Right ventricle myocardium inferior (tissue), 1 donor: ENCODE results near the gene ATXN3L. TPM values are rescaled to one million over a fixed set of nuclear protein-coding genes. Genes with fewer than 3 reads are reported as not detected.
"Not testable (repeated sequence)": the region's sequence is repeated elsewhere in the genome, so short reads cannot be mapped to it uniquely, and the experiment has no call there.

Experiments used
- ATAC-seq: fragments of 200-7000 bp; cut with Tn5 transposase; one replicate; pipeline ENCODE4 v1.9.1; 2020; ENCODE audit warnings: mild to moderate bottlenecking, moderate library complexity
- DNase-seq: peaks from one replicate; pipeline ENCODE4 v3.0.0; 2021; ENCODE audit errors: missing footprints
- intact Hi-C: fragments of 100-400 bp; cut with DNase I; formaldehyde crosslinking; loops from one replicate; pipeline ENCODE4 v1.11.0; 2022
- total RNA-seq: library from RNA; stranded (reverse); fragmentation: NEBNext Ultra II Directional; extraction: Animal tissue kit (Norgen Biotek cat#: 25700); gene quantifications from one replicate; pipeline ENCODE4 v1.2.1, GENCODE V29; 2021
- donor health status: DM: no; HTN: yes; CAD: no; lungs with severe emphysema.

Gene ATXN3L
- total RNA-seq, 1 donor from 2014 or later, result not detected

DNA sequence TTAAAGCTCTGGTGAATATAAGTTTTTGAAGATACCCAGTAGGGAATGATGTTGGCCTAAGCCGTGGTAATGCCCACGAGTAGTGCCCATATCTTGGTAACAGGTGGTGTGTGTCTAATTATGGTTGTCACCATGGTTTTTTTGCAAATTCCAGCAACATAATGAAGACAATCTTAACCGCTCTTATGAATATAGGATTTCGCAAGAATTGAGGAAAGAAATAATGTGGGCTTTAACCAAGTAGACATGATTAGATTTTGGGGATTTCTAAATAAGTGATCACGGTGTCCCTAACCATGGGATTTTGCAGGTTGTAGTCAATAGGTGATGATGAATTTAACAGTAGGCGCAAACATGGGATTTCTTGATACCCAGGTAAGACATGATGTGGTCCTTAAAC lies 2.5 kb downstream of the ATXN3L start:
- DNase-seq (no peak), ATAC-seq (no peak)
- intact Hi-C loops, result no loop called here

DNA sequence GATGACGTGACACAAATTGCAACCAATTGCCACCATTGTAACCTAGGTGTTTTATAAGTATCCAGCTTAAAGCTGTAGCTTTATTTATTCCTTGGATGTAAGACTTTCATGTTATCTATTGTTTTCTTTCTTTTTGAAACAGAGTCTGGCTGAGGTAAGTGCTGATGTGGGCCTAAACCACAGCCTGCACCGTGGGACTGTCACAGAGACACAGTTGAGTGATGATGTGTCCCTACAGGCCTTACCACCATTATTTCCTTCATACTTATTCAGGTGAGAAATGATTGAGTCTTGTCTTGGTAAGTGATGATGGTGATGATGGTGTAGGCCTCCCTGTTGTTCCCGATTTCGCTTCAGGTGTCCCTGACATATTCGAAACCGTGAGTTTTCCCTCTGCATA lies 8.3 kb downstream of the ATXN3L start:
- intact Hi-C loops, result no loop called here
- DNase-seq (no peak), ATAC-seq (no peak)

DNA sequence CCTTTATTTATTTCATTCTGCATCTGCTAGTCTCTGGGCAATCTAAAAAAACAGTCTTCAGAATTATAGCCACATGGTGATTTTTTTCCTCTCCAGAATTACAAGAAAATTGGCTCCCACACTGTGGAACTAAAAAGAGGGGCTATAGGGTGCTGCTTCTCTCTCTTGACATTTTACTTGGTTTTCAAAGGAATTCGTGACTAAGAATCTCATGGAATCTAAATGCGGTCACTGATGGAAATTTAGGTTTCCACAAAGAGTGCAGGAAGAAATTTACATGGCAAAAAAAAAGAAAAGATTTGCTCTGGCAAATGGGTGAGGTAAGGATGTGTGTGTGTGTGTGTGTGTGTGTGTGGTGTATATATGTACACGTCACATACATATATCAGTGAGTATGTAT lies 10.2 kb downstream of the ATXN3L start:
- intact Hi-C loops, result no loop called here
- ATAC-seq (no peak), DNase-seq (no peak)

- intact Hi-C loops, result no loop called here
- ATAC-seq, result no peak
- DNase-seq, result no peak
Observed at GRCh38 chrX:13307041-13307440, 12.8 kb downstream of the ATXN3L start.

DNA sequence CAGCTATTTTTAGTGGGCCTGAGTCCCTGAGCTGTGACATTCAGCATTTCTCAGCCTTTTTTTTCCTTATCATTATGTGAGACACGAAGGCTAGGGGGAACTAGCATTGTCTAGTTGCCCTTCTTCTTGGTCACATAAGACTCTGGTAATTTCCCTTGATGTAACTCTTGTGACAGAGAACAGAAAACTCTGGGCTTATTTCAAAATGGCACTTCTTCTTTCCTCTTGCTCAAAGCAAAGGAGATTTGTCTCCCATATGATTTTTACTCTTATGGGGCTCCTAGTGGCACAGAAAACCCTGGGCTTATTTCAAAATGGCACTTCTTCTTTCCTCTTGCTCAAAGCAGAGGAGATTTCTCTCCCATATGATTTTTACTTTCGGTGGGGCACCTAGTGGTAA lies 14.7 kb downstream of the ATXN3L start:
- no peak for DNase-seq
- intact Hi-C loops, result no loop called here

GRCh38 chrX:13304052-13304451 lies 15.8 kb downstream of the ATXN3L start:
- no peak for DNase-seq
- ATAC-seq, result no peak
- intact Hi-C loops, result no loop called here

More for the DNA sequence above, 14.7 kb downstream of the ATXN3L start:
- ATAC-seq, result no peak

- not testable (repeated sequence) for ATAC-seq, DNase-seq
Observed at GRCh38 chrX:13303248-13303647, 16.6 kb downstream of the ATXN3L start.

DNA sequence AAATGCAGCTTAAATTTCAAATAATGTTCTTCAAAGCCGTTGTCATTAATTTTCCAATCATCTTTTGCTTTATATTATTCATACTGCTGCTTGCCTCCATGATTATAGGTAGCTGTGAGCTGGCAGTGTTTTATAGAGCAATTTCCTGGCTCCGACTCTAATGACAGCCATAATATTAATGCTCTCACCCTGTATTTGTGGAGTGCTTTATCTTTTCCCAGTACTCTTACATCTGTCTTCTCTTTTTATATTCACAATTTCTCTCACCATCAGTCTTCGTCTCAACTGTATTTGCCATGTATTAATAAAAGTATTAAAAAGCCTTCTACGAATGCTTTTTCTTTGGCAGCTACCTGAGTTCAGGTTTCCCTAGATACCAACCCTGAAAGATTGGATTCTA lies 21.0 kb downstream of the ATXN3L start:
- intact Hi-C loops, result no loop called here
- ATAC-seq (no peak), DNase-seq (no peak)

More at GRCh38 chrX:13303248-13303647, 16.6 kb downstream of the ATXN3L start:
- intact Hi-C loops, result not testable (repeated sequence)

GRCh38 chrX:13295841-13296240 lies 24.0 kb downstream of the ATXN3L start:
- intact Hi-C loops, result no loop called here
- no peak for ATAC-seq
- no peak for DNase-seq

DNA sequence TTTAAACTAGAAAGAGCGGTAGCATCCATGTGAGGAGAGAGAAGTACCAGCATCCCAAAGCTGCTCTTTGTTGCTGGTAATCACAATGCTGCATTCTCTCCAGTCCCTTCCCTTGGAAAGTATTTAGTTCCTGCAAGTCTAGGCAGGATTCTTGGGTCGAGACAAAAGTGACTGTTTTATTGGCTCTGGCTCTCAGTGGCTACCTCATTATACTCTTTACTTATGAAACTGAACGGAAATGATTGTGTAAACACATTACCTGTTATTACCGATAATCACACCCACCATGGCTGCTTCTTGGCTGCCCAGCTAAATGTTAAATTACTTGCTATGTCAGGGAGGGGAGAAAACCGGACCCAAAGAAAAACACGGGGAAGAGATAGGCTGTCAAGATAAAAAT lies 26.2 kb downstream of the ATXN3L start:
- ATAC-seq (no peak), DNase-seq (no peak)
- intact Hi-C loops, result no loop called here

DNA sequence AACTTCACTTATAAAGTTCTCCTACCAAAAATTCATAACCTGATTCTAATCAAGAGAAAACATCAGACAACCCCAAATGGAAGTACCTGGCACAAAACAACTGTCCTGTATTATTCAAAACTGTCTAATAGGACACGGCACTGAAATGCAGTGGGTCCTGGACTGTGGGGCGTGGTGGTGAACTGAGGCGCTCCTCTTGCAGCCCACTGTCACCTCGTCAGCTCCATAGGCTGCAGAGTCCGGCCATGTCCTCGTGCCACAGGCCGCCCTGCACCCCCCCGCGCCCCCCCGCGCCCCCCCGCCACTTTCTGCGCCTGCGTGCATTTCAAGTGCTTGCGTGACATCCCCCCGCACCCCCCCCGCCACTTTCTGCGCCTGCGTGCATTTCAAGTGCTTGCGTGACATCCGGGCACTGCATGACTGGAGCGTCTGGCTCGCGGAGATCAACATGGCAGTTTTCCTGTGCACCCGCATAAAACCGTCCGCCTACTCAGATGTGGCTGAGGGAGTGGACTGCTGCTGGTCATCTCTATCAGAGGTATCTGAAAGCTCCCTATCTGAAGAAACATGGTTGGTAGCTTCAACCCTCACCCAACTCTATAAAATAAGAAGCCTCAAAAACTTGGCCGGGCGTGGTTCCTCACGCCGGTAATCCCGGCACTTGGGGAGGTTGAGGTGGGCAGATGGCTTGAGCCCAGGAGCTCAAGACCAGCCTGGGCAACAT lies 28.8 kb downstream of the ATXN3L start:
- ATAC-seq, result no peak
- intact Hi-C loops, result no loop called here
- DNase-seq, result no peak

- intact Hi-C loops, result no loop called here
- no peak for ATAC-seq
- DNase-seq, result no peak
Observed at GRCh38 chrX:13288671-13289070, 31.2 kb downstream of the ATXN3L start.

DNA sequence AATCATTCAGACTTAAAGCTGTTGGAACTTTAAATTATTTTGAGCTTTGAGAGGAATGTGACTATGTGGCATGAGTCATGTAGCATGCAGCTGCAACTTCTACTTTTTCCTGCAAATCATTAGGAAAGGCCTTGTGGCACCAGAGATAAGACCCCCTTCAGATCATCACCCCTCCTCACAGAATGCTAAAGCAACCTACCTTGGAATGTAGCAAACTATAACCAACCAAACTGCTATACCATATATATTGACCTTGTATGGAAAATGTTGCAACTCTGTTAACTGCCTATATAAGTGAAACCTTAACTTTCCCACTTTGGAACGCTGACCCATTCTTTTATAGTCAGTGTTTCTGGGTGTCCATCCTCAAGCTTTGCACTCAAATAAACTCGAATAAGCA lies 32.0 kb downstream of the ATXN3L start:
- DNase-seq, result no peak
- no peak for ATAC-seq
- intact Hi-C loops, result no loop called here

DNA sequence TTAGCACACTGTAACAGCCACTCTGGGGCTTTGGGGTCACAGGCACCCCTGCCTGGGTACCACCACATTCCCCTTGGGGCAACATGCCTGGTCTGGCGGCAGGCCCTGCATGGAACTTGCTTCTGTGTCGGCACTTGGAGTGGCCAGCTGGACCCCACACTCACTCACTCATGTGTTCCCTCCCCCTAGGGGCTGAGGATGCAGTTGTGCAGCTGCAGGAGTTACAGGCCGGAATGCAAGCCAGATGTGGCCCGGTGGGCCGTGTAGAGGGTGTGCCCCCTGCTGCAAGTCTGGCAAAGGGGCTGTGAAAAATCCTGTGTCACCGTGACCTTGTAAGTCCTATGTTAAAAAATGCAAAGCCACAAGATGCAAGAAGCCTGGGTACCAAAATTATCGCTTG lies 34.2 kb downstream of the ATXN3L start:
- intact Hi-C loops, result no loop called here
- no peak for ATAC-seq
- DNase-seq, result no peak

DNA sequence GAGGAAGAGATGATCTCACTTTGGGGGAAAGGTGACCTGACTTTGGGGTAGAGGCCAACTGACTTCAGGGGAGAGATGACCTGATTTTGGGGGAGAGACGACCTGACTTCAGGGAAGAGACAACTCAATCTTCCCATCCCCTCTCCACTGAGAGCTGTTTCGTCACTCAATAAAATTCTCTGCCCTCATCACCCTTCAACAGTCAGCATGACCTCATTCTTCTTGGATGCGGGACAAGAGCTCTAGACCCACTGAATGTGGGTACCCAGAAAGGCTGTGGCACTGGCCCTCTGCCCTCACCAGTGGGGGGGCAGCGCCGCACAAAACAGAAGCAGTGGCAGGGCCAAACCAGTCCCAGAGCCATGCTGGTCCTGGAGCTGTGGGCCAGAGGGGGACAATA lies 34.6 kb downstream of the ATXN3L start:
- ATAC-seq, result no peak
- DNase-seq, result no peak
- intact Hi-C loops, result no loop called here

DNA sequence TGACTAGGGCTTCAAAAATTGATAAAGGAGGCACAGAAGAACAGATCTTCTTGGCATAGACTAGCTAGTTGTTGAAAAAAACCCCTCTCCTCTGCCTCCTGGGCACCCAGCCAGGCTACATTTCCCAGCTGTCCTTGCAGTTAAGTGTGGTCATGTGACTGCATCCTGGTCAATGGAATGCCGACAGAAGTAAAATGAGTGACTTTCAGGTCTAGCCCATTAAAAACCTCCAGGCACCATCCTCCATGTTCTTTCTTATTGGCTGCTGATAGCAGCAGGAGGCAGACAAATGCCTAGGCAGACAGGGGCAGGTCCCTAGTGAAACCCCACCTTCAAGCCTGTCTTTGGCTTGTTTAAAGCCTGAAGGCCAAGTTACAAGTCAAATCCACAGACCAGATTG lies 35.3 kb downstream of the ATXN3L start:
- intact Hi-C loops, result no loop called here
- no peak for DNase-seq
- no peak for ATAC-seq

DNA sequence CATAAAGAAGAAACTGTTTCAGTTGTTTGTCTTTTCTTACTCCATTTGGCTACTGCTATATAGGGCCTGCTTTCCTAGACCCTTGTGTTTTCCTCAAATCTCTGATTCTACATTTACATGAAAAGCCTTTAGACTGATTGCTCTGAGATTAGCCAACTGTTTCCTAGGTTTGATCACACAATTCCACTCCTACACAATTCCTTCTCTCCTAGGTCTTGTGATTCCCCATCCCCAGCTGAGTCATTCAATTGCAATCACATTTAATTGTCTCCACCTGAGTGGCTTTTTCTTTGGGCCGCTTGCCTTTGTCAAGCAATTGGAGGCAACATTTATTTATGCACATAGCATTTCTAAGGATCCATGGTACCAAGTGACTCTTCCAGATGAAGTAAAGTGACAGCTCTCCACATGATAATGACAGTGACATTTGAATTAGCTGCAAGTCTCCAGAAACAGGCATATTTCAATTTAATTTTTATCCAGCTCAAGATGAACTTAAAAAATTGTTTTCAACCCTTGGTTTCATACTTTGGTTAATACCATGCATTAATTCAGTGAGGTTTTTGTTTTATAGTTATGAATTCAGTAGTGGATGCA lies 35.8 kb downstream of the ATXN3L start:
- intact Hi-C loops, result no loop called here
- DNase-seq (no peak), ATAC-seq (no peak)

GRCh38 chrX:13283512-13283911 lies 36.3 kb downstream of the ATXN3L start:
- intact Hi-C loops, result no loop called here
- ATAC-seq (no peak), DNase-seq (no peak)

DNA sequence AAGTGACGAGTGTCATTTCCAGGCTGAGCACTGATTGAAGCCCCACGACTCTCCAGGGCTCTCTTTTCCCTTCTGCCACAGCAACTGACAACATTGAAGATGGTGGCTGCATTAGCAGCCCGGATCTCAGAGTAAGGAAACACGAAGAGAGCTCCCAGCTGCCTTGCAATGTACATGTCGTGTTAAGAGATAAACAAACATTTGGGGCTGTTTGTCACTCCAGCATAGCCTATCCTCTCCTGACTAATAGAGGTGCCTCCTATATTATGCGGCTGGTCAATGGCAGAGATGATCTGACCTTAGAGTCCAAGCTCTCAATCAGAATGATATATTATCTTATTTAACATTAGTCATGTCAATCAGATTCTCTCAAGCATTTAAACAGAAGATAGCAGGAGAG lies 38.6 kb downstream of the ATXN3L start:
- no peak for ATAC-seq
- no peak for DNase-seq
- intact Hi-C loops, result no loop called here

DNA sequence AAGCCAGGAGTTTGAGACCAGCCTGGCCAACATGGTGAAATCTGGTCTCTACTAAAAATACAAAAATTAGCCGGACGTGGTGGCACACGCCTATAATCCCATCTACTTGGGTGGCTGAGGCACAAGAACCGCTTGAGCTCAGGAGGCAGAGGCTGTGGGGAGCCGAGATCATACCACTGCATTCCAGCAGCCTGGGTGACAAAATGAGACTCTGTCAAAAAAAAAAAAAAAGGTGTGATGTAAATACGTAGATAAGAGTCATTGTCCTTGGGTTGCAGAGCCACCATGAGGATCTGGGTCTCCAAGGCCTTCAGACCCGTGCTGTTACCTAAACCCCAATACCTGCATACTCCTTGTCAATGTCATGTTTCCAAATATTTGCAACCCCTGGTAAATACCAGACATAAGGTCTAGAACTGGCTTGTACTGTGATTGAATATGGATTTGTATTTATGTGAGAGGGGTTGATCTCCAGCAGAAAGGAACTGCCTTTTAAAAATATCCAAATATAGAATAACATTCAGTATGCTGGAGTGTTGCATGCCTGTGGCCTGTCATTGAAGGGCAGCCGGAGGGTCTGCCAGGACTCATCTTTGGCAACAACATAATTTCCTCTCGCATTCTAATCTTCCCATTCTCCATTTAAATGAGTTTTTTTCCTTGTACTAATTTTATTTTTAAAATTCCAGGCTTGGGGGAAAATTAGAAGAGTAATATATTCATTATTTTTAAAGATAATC lies 40.4 kb downstream of the ATXN3L start:
- intact Hi-C loops, result no loop called here
- ATAC-seq (no peak), DNase-seq (no peak)
